GM12874 (cell line): Measurements from ENCODE around the gene SLC6A18.

Experiments used
- CTCF ChIP-seq: IDR thresholded peaks from 2 replicates; pipeline ENCODE4 v1.5.1; 2011; ENCODE audit warnings: low read depth, mild to moderate bottlenecking, control low read depth, low read length, moderate library complexity; ENCODE audit not compliant: insufficient read depth

The SLC6A18 gene

GRCh38 chr5:1210832-1211251, 14.3 kb upstream of the SLC6A18 start:
- no peak for TF ChIP-seq CTCF

DNA sequence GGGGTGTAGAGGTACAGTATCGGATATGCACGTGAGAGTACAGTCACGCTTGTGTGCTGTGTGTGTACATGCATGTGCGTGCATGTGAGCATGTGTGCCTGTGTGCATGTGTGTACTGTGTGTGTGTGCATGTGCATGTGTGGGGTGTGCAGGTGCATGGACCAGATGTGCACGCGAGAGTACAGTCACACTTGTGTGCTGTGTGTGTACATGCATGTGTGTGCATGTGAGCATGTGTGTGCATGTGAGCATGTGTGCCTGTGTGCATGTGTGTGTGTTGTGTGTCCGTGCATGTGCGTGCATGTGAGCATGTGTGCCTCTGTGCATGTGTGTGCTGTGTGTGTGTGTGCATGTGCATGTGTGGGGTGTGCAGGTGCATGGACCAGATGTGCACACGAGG, 13.5 kb upstream of the SLC6A18 start:
- TF ChIP-seq CTCF: no peak

- no peak for TF ChIP-seq CTCF
Measured at GRCh38 chr5:1212271-1212670, 12.9 kb upstream of the SLC6A18 start.

- TF ChIP-seq CTCF: no peak
Measured at GRCh38 chr5:1212881-1213280, 12.3 kb upstream of the SLC6A18 start.

DNA sequence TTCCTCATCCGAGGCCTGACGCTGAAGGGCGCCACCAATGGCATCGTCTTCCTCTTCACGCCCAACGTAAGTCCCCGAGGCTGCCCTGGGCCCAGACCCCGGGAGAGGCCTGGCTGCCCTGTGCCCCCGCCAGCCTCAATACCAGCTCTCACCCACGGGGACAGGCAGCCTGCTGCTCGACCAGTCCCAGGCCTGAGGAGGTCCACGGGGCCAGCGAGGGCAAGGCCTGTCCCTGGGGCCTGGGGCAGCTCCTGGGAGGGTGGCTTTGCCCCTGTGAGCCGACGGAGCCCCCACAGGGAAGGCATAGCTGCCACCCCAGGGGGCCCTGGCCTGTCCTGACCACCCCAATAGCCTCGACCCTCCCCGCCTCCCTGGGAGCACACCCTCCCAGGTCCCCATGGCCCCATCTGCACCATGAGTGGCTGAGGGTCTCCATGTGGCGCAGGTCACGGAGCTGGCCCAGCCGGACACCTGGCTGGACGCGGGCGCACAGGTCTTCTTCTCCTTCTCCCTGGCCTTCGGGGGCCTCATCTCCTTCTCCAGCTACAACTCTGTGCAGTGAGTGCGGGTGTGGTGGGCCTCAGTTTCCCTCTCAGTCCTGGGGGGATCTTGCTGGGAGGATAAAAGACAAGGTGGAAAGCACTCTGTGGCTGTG, 11.5 kb upstream of the SLC6A18 start:
- no peak for TF ChIP-seq CTCF

DNA sequence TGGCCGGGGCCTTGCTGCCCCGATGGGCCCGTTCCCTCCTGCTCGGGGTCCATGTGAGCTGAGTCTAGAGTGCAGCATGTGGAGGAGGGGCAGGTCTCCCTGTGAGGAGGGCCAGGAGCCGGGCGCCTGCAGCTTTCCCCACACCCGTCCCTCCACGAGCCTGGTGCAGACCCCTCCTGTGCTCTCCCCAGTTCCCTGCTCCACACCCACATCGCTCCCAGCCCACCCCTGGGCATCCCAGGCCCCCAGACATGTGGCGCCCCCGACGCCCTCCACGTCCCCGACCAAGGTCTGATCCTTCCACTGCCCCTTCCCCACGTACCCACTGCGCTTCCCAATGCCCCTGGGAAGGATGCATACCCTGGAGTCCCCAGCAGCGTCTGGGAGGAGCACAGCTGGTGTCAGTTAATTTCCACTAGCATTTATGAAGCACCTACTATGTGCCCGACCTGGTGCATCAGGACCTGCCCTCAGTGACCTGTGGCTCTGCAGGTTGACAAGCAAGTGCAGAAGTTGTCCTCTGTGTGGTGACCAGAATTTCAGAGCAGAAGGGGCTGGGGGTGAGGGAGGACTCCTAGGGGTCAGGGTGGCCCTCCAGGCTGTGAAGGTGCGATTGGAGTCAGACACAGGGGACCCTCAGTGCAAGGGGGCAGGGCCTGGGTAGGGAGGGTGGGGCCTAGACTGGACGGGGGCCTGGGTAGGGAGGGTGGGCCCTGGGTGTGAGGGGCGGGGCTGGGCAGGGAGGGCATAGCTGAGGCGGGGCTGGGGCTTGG, 10.8 kb upstream of the SLC6A18 start:
- no peak for TF ChIP-seq CTCF

GRCh38 chr5:1214936-1215220, 10.3 kb upstream of the SLC6A18 start:
- TF ChIP-seq CTCF: no peak
